ENCODE data around the gene VCP. TPM values are rescaled to one million over a fixed set of nuclear protein-coding genes. Genes with fewer than 3 reads are reported as not detected.
A peak's percentile ranks its signal among the peaks of the same experiment; 100 is the strongest.

Gene VCP
- total RNA-seq, 1 donor = 267 TPM

DNA sequence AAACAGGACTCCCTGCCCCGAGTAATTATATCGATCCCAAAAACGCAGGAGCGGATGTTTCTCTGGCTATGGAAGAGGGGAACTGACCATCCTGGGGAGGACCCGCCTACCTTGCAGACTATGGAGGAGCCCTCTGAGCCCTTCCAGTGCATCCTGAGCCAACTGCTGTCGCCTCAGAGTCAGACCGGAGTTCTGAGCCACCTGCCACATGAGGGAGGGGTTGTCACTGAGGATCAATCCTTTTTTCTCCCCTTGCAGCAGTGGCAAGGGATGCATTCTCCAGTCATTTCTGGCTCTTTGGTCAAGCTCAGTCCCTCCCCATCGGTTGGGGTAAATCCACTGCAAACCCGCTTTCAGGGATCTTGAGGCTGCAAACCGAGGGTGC, 6.6 kb upstream of the VCP start:
- Histone ChIP-seq H3K4me3 (ENCODE audit: insufficient read depth, low read length) (peak overlapping the region; percentile 92), H3K36me3 (ENCODE audit: insufficient read depth, low read length) (peaks cover 20% of the 10 kb centered on the region), H3K27ac (ENCODE audit: low read depth, low read length) (peak overlapping the region; percentile 56), H3K79me2 (ENCODE audit: insufficient read depth, low read length) (peaks cover 27% of the 10 kb centered on the region), H3K4me2 (ENCODE audit: insufficient read depth, low read length) (peak overlapping the region; percentile 97), H3K4me1 (ENCODE audit: insufficient read depth, low read length) (peaks cover 14% of the 10 kb centered on the region), H3K27me3 (ENCODE audit: insufficient read depth, low read length) (no peaks in the 10 kb centered on the region), H2AFZ (ENCODE audit: low read length) (peak overlapping the region; percentile 89), H4K20me1 (ENCODE audit: insufficient read depth, low read length) (no peaks in the 10 kb centered on the region), H3K9me3 (ENCODE audit: low read depth, low read length) (no peaks in the 10 kb centered on the region)
- TF ChIP-seq, protein P1, sequence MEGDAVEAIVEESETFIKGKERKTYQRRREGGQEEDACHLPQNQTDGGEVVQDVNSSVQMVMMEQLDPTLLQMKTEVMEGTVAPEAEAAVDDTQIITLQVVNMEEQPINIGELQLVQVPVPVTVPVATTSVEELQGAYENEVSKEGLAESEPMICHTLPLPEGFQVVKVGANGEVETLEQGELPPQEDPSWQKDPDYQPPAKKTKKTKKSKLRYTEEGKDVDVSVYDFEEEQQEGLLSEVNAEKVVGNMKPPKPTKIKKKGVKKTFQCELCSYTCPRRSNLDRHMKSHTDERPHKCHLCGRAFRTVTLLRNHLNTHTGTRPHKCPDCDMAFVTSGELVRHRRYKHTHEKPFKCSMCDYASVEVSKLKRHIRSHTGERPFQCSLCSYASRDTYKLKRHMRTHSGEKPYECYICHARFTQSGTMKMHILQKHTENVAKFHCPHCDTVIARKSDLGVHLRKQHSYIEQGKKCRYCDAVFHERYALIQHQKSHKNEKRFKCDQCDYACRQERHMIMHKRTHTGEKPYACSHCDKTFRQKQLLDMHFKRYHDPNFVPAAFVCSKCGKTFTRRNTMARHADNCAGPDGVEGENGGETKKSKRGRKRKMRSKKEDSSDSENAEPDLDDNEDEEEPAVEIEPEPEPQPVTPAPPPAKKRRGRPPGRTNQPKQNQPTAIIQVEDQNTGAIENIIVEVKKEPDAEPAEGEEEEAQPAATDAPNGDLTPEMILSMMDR (IDR thresholded peaks at IDR 0.05; ENCODE audit: extremely low read depth, low read depth, low read length) = no peak
- no peak for DNase-seq (ENCODE audit: insufficient read length, low spot score, missing footprints)

DNA sequence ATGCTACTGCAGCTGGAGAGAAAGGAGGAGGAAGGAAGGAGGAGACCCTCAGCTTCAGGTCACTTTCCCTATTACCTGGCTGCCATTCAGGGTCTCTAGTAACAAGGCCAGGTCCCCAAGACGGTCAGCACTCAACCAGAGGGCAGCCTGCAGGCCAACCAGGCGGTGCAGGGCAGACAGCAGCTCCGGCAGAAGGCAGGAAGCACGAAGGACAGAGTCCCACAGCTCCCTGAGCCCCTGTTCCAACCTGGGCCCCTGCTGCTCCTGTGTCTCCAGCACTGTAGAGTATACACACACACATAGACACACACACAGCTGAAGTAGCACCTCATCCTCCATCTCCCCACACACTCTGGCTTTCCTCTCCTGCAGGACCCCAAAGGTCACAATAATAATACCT, 5.6 kb upstream of the VCP start:
- Histone ChIP-seq H3K9me3 (ENCODE audit: low read depth, low read length) (no peaks in the 10 kb centered on the region), H3K79me2 (ENCODE audit: insufficient read depth, low read length) (peaks cover 27% of the 10 kb centered on the region), H3K4me1 (ENCODE audit: insufficient read depth, low read length) (peaks cover 18% of the 10 kb centered on the region), H3K36me3 (ENCODE audit: insufficient read depth, low read length) (peaks cover 24% of the 10 kb centered on the region), H3K27me3 (ENCODE audit: insufficient read depth, low read length) (no peaks in the 10 kb centered on the region), H4K20me1 (ENCODE audit: insufficient read depth, low read length) (no peaks in the 10 kb centered on the region), H3K4me2 (ENCODE audit: insufficient read depth, low read length) (peak overlapping the region; percentile 97), H3K4me3 (ENCODE audit: insufficient read depth, low read length) (no peak overlapping the region), H3K27ac (ENCODE audit: low read depth, low read length) (no peak overlapping the region), H2AFZ (ENCODE audit: low read length) (no peak overlapping the region)
- no peak for DNase-seq (ENCODE audit: insufficient read length, low spot score, missing footprints)
- TF ChIP-seq, protein P1 (IDR thresholded peaks at IDR 0.05; ENCODE audit: extremely low read depth, low read depth, low read length) = no peak

DNA sequence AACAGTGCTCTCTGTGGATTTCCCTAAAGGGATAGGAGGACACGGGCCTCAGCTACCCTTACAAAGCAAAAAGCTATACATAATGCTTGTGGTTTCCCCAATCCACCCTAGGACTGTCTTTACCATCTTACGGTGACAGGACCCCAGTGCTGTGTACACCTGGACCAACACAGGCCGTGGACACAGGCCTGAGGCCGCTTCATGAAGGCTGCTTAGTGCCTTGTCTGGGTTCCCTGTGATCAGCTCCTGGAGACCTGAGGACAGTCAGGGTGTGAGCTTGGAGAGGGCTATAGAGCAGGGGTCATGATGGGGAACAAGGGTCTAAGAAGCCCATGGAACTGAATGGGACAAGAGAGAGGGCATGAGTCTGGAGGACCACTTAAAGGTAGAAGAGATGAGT, 4.4 kb upstream of the VCP start:
- no peak for DNase-seq (ENCODE audit: insufficient read length, low spot score, missing footprints)
- peaks cover 29% of the 10 kb centered on the region for H3K79me2 ChIP-seq (ENCODE audit: insufficient read depth, low read length)
- H4K20me1 ChIP-seq (ENCODE audit: insufficient read depth, low read length) = no peaks in the 10 kb centered on the region
- no peaks in the 10 kb centered on the region for H3K9me3 ChIP-seq (ENCODE audit: low read depth, low read length)
- H3K27ac ChIP-seq (ENCODE audit: low read depth, low read length) = no peak overlapping the region
- no peaks in the 10 kb centered on the region for H3K27me3 ChIP-seq (ENCODE audit: insufficient read depth, low read length)
- H3K36me3 ChIP-seq (ENCODE audit: insufficient read depth, low read length) = peaks cover 24% of the 10 kb centered on the region
- TF ChIP-seq, protein P1 (IDR thresholded peaks at IDR 0.05; ENCODE audit: extremely low read depth, low read depth, low read length) = no peak
- peaks cover 22% of the 10 kb centered on the region for H3K4me1 ChIP-seq (ENCODE audit: insufficient read depth, low read length)
- H2AFZ ChIP-seq (ENCODE audit: low read length) = no peak overlapping the region
- no peak overlapping the region for H3K4me2 ChIP-seq (ENCODE audit: insufficient read depth, low read length)
- no peak overlapping the region for H3K4me3 ChIP-seq (ENCODE audit: insufficient read depth, low read length)

DNA sequence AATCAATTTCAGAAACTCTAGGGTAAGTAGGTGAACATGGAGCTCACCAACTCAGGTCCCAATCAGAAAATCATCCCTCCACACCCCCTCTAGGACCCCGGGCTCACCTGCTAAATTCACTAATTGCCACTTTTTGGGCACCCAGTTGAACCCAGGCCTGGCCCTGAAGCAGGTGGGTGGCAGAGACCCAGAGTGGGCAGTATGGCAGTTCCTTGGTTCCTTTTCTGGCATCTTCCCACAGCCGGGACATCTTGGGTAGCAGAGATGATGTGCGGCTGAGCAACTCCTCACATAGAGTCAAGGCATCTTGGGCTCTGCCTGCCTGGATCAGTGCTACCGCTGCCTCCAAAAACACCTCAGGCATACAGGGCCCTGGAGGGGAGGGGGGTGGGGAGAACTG, 2.9 kb upstream of the VCP start:
- H3K9me3 ChIP-seq (ENCODE audit: low read depth, low read length) = no peaks in the 10 kb centered on the region
- no peak overlapping the region for H3K27ac ChIP-seq (ENCODE audit: low read depth, low read length)
- TF ChIP-seq, protein P1 (IDR thresholded peaks at IDR 0.05; ENCODE audit: extremely low read depth, low read depth, low read length) = no peak
- no peak for DNase-seq (ENCODE audit: insufficient read length, low spot score, missing footprints)
- H2AFZ ChIP-seq (ENCODE audit: low read length) = no peak overlapping the region
- no peak overlapping the region for H3K4me2 ChIP-seq (ENCODE audit: insufficient read depth, low read length)
- H3K79me2 ChIP-seq (ENCODE audit: insufficient read depth, low read length) = peaks cover 44% of the 10 kb centered on the region
- peaks cover 15% of the 10 kb centered on the region for H4K20me1 ChIP-seq (ENCODE audit: insufficient read depth, low read length)
- no peaks in the 10 kb centered on the region for H3K27me3 ChIP-seq (ENCODE audit: insufficient read depth, low read length)
- H3K4me1 ChIP-seq (ENCODE audit: insufficient read depth, low read length) = peaks cover 29% of the 10 kb centered on the region
- no peak overlapping the region for H3K4me3 ChIP-seq (ENCODE audit: insufficient read depth, low read length)
- peaks cover 24% of the 10 kb centered on the region for H3K36me3 ChIP-seq (ENCODE audit: insufficient read depth, low read length)

Measured in osteoblast (primary cell).